PC-9 (cell line): ENCODE measurements around the gene BMP4. TPM values are rescaled to one million over a fixed set of nuclear protein-coding genes. Genes with fewer than 3 reads are reported as not detected.
"Not testable (repeated sequence)": the region's sequence is repeated elsewhere in the genome, so short reads cannot be mapped to it uniquely, and the experiment has no call there.

Experiments
- BruUV-seq: library from RNA; stranded (reverse); fragments of 400-500 nt; replicated peaks from 2 replicates; lab custom pipeline; 2021; lab: Mats Ljungman, UMichigan
- CTCF ChIA-PET: fragments of 300-600 bp; sonication (Branson Sonifier 250); formaldehyde crosslinking; loops from one replicate; lab custom pipeline; 2022; ENCODE audit warnings: antibody characterized with exemption; lab: Charles Lee
- POLR2A ChIA-PET: fragments of 300-600 bp; sonication (Branson Sonifier 250); formaldehyde crosslinking; loops from one replicate; lab custom pipeline; 2022; ENCODE audit warnings: antibody characterized with exemption; ENCODE audit not compliant: unreplicated experiment; lab: Charles Lee
- DNase-seq, 2 experiments: peaks; one replicate each; pipeline versions ENCODE4 v3.0.0 to v3.0.0-alpha.2; 2015 to 2022; ENCODE audit warnings: mixed read lengths in 1 of 2
- H2AFZ ChIP-seq: fragments of 200-600 bp; sonication (generic); 2 replicates; pipeline ENCODE4 v1.8.1; 2017; ENCODE audit warnings: antibody characterized with exemption
- H3F3A ChIP-seq: fragments of 200-600 bp; sonication (generic); 2 replicates; pipeline ENCODE4 v1.8.1; 2017; ENCODE audit warnings: antibody characterized with exemption, mild to moderate bottlenecking, low read depth; ENCODE audit not compliant: insufficient read depth
- H3K27ac ChIP-seq: fragments of 200-600 bp; sonication (generic); 2 replicates; pipeline ENCODE4 v1.6.1; 2016; ENCODE audit warnings: mixed run types
- H3K27me3 ChIP-seq: fragments of 200-600 bp; sonication (generic); 2 replicates; pipeline ENCODE4 v1.6.1; 2016; ENCODE audit warnings: low read depth, mixed run types; ENCODE audit not compliant: insufficient read depth
- H3K36me3 ChIP-seq: fragments of 200-600 bp; sonication (generic); 2 replicates; pipeline ENCODE4 v1.6.1; 2016; ENCODE audit warnings: low read depth, mixed run types
- H3K4me1 ChIP-seq: fragments of 200-600 bp; sonication (generic); replicated peaks from 2 replicates; pipeline ENCODE4 v1.6.1; 2016; ENCODE audit warnings: mixed run types; ENCODE audit not compliant: insufficient read depth
- H3K4me2 ChIP-seq: fragments of 200-600 bp; sonication (generic); 2 replicates; pipeline ENCODE4 v1.6.1; 2017; ENCODE audit warnings: mixed run types
- H3K4me3 ChIP-seq: fragments of 200-600 bp; sonication (generic); 2 replicates; pipeline ENCODE4 v1.6.1; 2016; ENCODE audit warnings: mixed run types
- H3K79me2 ChIP-seq: fragments of 200-600 bp; sonication (generic); 2 replicates; pipeline ENCODE4 v1.6.1; 2017; ENCODE audit warnings: low read depth, mixed run types
- H3K9me2 ChIP-seq: fragments of 200-600 bp; sonication (generic); 2 replicates; pipeline ENCODE4 v1.8.1; 2017; ENCODE audit warnings: mild to moderate bottlenecking; ENCODE audit not compliant: insufficient read depth
- H3K9me3 ChIP-seq: fragments of 200-600 bp; sonication (generic); 2 replicates; pipeline ENCODE4 v1.8.1; 2016; ENCODE audit warnings: low read depth; ENCODE audit not compliant: insufficient read depth
- H4K20me1 ChIP-seq: fragments of 200-600 bp; sonication (generic); 2 replicates; pipeline ENCODE4 v1.8.1; 2017; ENCODE audit not compliant: insufficient read depth
- CTCF ChIP-seq: fragments of 200-600 bp; sonication (generic); conservative IDR thresholded peaks from 2 replicates; pipeline ENCODE4 v1.6.1; 2017; ENCODE audit warnings: mixed run types, antibody characterized with exemption, mild to moderate bottlenecking, moderate library complexity
- EZH2 ChIP-seq: fragments of 200-600 bp; sonication (generic); IDR thresholded peaks from 2 replicates; pipeline ENCODE4 v1.8.0; 2017; ENCODE audit warnings: antibody characterized with exemption, low read depth
- intact Hi-C: fragments of 100-400 bp; cut with micrococcal nuclease; formaldehyde crosslinking; loops from one replicate; pipeline ENCODE4 v1.10.0; 2022; ENCODE audit not compliant: unreplicated experiment
- total RNA-seq: library from RNA; stranded (reverse); gene quantifications from 2 replicates; pipeline ENCODE4 v1.2.3, GENCODE V29; 2021

The BMP4 gene
- total RNA-seq, 1 experiment from 2014 or later, result 63.5 TPM

DNA sequence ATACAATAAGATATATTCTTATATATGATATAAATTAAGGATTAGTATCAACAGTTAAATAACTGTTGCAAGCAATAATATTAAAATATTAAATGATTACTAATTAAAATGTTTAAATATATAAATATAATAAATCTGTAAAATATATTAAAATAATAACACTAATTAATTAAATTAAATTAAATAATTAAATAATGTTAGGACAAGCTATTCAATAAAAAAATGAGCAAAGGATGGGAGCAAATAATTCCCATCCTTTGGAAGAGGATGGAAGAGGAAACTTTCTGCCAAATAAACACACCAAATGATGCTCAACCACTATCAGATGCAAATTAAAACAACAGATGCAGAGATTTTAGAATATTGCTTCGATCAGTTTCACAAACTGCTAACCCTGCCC is 39.4 kb upstream of the BMP4 start:
- DNase-seq, result no peak
- Histone ChIP-seq H3K79me2 (no peaks in the 10 kb centered on the region), H3K4me2 (no peak overlapping the region), H3K27me3 (no peaks in the 10 kb centered on the region), H3K4me3 (no peak overlapping the region), H4K20me1 (no peaks in the 10 kb centered on the region), H3K9me2 (no peaks in the 10 kb centered on the region), H3K4me1 (no peaks in the 10 kb centered on the region; the same call in 1 of the 2 replicates), H3K9me3 (no peaks in the 10 kb centered on the region), H3K36me3 (no peaks in the 10 kb centered on the region), H3K27ac (no peak overlapping the region), H2AFZ (no peak overlapping the region), H3F3A (no peaks in the 10 kb centered on the region)
- ChIA-PET CTCF (no interaction called here), POLR2A (no interaction called here)
- TF ChIP-seq EZH2, result no peak
- TF ChIP-seq CTCF, result no peak
- intact Hi-C loops, result no loop called here
- BruUV-seq, result no TSS peak

- Histone ChIP-seq H3K9me3 (no peaks in the 10 kb centered on the region), H3K79me2 (no peaks in the 10 kb centered on the region), H2AFZ (no peak overlapping the region), H3K4me3 (no peak overlapping the region), H3K9me2 (no peaks in the 10 kb centered on the region), H3K27me3 (no peaks in the 10 kb centered on the region), H3F3A (no peaks in the 10 kb centered on the region), H4K20me1 (no peaks in the 10 kb centered on the region), H3K36me3 (no peaks in the 10 kb centered on the region), H3K4me2 (no peak overlapping the region), H3K4me1 (no peaks in the 10 kb centered on the region), H3K27ac (no peak overlapping the region)
- intact Hi-C loops, result no loop called here
- CTCF ChIA-PET, result no interaction called here
- DNase-seq, result no peak
- POLR2A ChIA-PET, result interaction anchor here (0.7 kb wide), 1 partner anchor 258 kb away, joined by 4 read pairs; no protein-coding TSS in a partner anchor
- TF ChIP-seq EZH2 (no peak), CTCF (no peak)
- BruUV-seq, result no TSS peak
Measured at GRCh38 chr14:53993920-53994607, 37.4 kb upstream of the BMP4 start.

DNA sequence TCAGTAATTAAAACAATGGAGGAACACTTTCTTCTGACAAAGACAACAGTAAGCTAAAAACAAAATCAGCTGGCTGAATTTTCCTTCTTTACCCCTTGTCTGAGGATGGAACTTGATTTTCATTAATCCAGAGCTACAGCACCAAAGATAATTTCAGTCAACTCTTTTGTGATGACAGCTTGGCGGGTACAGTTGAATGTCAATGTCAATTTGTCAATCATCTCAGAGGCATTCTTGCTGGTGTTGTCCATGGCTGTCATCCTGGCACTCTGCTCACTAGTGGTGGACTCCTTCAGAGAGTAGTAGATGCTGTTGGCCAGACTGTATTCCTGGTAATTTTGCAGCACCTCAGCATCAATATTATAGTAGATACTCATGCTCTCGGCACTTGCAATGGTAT is 34.4 kb upstream of the BMP4 start:
- Histone ChIP-seq H3K4me2 (no peak overlapping the region), H3K9me2 (no peaks in the 10 kb centered on the region), H2AFZ (no peak overlapping the region), H3K36me3 (no peaks in the 10 kb centered on the region), H3K9me3 (no peaks in the 10 kb centered on the region), H3K4me1 (no peaks in the 10 kb centered on the region), H3F3A (no peaks in the 10 kb centered on the region), H3K4me3 (no peak overlapping the region), H3K27me3 (no peaks in the 10 kb centered on the region), H3K79me2 (no peaks in the 10 kb centered on the region), H3K27ac (no peak overlapping the region), H4K20me1 (no peaks in the 10 kb centered on the region)
- intact Hi-C loops, result no loop called here
- no TSS peak for BruUV-seq
- TF ChIP-seq CTCF, result no peak
- no peak for TF ChIP-seq EZH2
- CTCF ChIA-PET, result no interaction called here
- no peak for DNase-seq
- POLR2A ChIA-PET, result no interaction called here

DNA sequence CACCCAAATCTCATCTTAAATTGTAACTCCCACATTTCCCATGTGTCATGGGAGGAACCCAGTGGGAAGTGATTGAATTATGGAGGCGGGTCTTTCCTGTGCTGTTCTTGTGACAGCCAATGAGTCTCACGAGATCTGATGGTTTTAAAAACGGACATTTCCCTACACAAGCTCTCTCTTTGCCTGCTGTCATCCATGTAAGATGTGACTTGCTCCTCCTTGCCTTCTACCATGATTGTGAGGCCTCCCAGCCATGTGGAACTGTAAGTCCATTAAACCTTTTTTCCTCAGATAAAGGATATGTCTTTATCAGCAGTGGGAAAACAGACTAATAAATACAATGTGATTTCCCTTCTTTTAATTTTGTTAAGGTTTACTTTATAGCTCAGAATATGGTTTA is 30.1 kb upstream of the BMP4 start:
- POLR2A ChIA-PET, H3K27ac ChIP-seq, H3K9me3 ChIP-seq, H3K79me2 ChIP-seq, DNase-seq, H4K20me1 ChIP-seq, H3K4me3 ChIP-seq, H3K4me2 ChIP-seq, H3F3A ChIP-seq, H2AFZ ChIP-seq, H3K4me1 ChIP-seq, intact Hi-C loops, H3K9me2 ChIP-seq, H3K27me3 ChIP-seq, H3K36me3 ChIP-seq, BruUV-seq: not testable (repeated sequence)
- CTCF ChIA-PET, result interaction anchor here (0.5 kb wide), 1 partner anchor 223 kb away, joined by 5 read pairs; no protein-coding TSS in a partner anchor

DNA sequence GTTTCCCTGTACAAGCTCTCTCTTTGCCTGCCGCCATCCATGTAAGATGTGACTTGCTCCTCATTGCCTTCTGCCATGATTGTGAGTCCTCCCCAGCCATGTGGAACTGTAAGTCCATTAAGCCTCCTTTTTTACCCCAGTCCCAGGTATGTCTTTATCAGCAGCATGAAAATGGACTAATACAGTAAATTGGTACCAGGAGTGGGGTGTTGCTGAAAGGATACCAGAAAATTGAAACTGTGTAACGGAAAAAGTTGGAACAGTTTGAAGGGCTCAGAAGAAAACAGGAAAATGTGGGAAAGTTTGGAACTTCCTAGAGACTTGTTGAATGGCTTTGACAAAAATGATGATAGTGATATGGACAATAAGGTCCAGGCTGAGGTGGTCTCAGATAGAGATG is 28.3 kb upstream of the BMP4 start:
- BruUV-seq, H2AFZ ChIP-seq, DNase-seq, CTCF ChIA-PET, H3K9me2 ChIP-seq, intact Hi-C loops, H3K9me3 ChIP-seq, H4K20me1 ChIP-seq, POLR2A ChIA-PET, H3K4me3 ChIP-seq, H3K36me3 ChIP-seq, H3K4me2 ChIP-seq, H3K4me1 ChIP-seq, H3K27ac ChIP-seq, H3K27me3 ChIP-seq, H3K79me2 ChIP-seq, H3F3A ChIP-seq: not testable (repeated sequence)
